Gastrocnemius medialis (tissue), 4 donors: ENCODE results near the gene MGAT5. TPM values are rescaled to one million over a fixed set of nuclear protein-coding genes. Genes with fewer than 3 reads are reported as not detected.

Experiments used
- ATAC-seq, 2 donors: fragments of 150-250 bp; one replicate each; pipeline ENCODE4 v1.9.1; 2016
- DNase-seq, 2 donors: peaks; one replicate each; pipeline ENCODE4 v3.0.0-alpha.2; 2019
- H3K27ac ChIP-seq, 4 donors: fragments of 200-600 bp; sonication (generic); 1 replicate in 1 of 4; 2 replicates in 3 of 4; pipeline ENCODE4 v1.5.1; 2016 to 2018; ENCODE audit warnings: mild to moderate bottlenecking in 2 of 4, moderate library complexity in 1 of 4
- H3K27me3 ChIP-seq, 3 donors: fragments of 200-600 bp; sonication (generic) in 2 of 3; 1 replicate in 1 of 3; 2 replicates in 2 of 3; pipeline versions ENCODE4 v1.5.1 to v1.6.0; 2016 to 2019; ENCODE audit warnings: mild to moderate bottlenecking in 1 of 3, moderate library complexity in 1 of 3
- H3K36me3 ChIP-seq, 2 donors: fragments of 200-600 bp; sonication (generic) in 1 of 2; one replicate each; pipeline ENCODE4 v1.5.1; 2017 to 2018
- H3K4me1 ChIP-seq, 2 donors: fragments of 200-600 bp; sonication (generic) in 1 of 2; one replicate each; pipeline ENCODE4 v1.5.1; 2016 to 2017; ENCODE audit warnings: mild to moderate bottlenecking in 2 of 2
- H3K4me3 ChIP-seq, 4 donors: fragments of 200-600 bp; sonication (generic) in 3 of 4; 1 replicate in 1 of 4; 2 replicates in 3 of 4; pipeline ENCODE4 v1.5.1; 2016 to 2019; ENCODE audit warnings: mild to moderate bottlenecking in 2 of 4
- H3K9me3 ChIP-seq, 3 donors: fragments of 200-600 bp; sonication (generic) in 2 of 3; 1 replicate in 1 of 3; 2 replicates in 2 of 3; pipeline ENCODE4 v1.5.1; 2016 to 2019
- POLR2A ChIP-seq, 2 donors: fragments of 450-650 bp; IDR thresholded peaks; one replicate each; pipeline ENCODE4 v1.6.1; 2017; ENCODE audit warnings: antibody characterized with exemption in 2 of 2, mild to moderate bottlenecking in 2 of 2, moderate library complexity in 2 of 2
- in situ Hi-C, 4 donors: fragments of 200-750 bp; cut with MboI; loops; one replicate each; pipeline versions ENCODE4 v1.15.0 to v1.8.0; 2017; ENCODE audit warnings: low sequenced_read_pairs in 4 of 4
- intact Hi-C: fragments of 100-400 bp; cut with DNase I; formaldehyde crosslinking; loops from one replicate; pipeline ENCODE4 v1.15.1; 2023; ENCODE audit warnings: low total_unique reads
- total RNA-seq, 4 donors: library from RNA; depleted of rRNA; stranded (reverse); fragments of >200 nt; gene quantifications; one replicate each; pipeline versions ENCODE4 v1.1.0 to v1.2.3, GENCODE V29; 2016
- TF ChIP-seq, protein P1 (sequence below), 5 experiments: fragments of 450-650 bp in 3 of 5; fragments of 200-600 bp in 2 of 5; sonication (generic) in 2 of 5; IDR thresholded peaks in 4 of 5; conservative IDR thresholded peaks in 1 of 5; 1 replicate in 4 of 5; 2 replicates in 1 of 5; pipeline ENCODE4 v1.5.1; 2016 to 2019; ENCODE audit warnings: antibody characterized with exemption in 5 of 5, mild to moderate bottlenecking in 3 of 5, moderate library complexity in 3 of 5

MGAT5 gene
- total RNA-seq, 4 donors from 2014 or later: 3.0 to 4.9 (median 3.3) TPM

- no peaks in the 10 kb centered on the region for H3K36me3 ChIP-seq
- no peak for TF ChIP-seq POLR2A (IDR thresholded peaks at IDR 0.05)
- TF ChIP-seq, protein P1, sequence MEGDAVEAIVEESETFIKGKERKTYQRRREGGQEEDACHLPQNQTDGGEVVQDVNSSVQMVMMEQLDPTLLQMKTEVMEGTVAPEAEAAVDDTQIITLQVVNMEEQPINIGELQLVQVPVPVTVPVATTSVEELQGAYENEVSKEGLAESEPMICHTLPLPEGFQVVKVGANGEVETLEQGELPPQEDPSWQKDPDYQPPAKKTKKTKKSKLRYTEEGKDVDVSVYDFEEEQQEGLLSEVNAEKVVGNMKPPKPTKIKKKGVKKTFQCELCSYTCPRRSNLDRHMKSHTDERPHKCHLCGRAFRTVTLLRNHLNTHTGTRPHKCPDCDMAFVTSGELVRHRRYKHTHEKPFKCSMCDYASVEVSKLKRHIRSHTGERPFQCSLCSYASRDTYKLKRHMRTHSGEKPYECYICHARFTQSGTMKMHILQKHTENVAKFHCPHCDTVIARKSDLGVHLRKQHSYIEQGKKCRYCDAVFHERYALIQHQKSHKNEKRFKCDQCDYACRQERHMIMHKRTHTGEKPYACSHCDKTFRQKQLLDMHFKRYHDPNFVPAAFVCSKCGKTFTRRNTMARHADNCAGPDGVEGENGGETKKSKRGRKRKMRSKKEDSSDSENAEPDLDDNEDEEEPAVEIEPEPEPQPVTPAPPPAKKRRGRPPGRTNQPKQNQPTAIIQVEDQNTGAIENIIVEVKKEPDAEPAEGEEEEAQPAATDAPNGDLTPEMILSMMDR (IDR thresholded peaks at IDR 0.05 in 4 of 5, conservative IDR thresholded peaks at IDR 0.05 in 1 of 5): no peak
- no peak overlapping the region for H3K4me3 ChIP-seq
- no peaks in the 10 kb centered on the region for H3K9me3 ChIP-seq
- no peaks in the 10 kb centered on the region for H3K27me3 ChIP-seq
- DNase-seq: no peak
- in situ Hi-C loops (no loop called here), intact Hi-C loops (no loop called here)
- H3K4me1 ChIP-seq: peaks cover 43 to 48% of the 10 kb centered on the region in 2 donors
- ATAC-seq: no peak
- H3K27ac ChIP-seq: no peak overlapping the region
Measured at GRCh38 chr2:134365356-134365755, 111.5 kb downstream of the MGAT5 start.

DNA sequence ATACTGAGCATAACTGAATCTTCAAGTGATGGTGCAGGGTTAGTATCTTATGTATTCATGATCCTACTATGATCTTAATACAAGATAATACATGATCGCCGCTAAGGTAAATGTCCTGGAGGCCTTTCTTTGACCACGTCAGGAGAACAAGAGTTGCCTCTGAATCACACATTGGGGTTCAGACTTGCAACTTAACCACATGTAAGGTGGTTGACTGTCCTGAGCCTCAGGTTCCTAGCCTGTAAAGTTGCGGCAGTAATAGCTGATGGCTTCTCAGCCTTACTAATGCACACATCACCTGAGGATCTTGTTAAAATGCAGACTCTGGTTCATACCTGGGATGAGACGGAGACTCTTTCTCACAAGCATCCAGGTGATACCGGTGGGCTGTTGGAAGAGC lies 112.5 kb downstream of the MGAT5 start:
- intact Hi-C loops: no loop called here
- DNase-seq: no peak
- Histone ChIP-seq H3K27me3 (no peaks in the 10 kb centered on the region), H3K27ac (no peak overlapping the region), H3K4me3 (no peak overlapping the region), H3K9me3 (no peaks in the 10 kb centered on the region), H3K36me3 (no peaks in the 10 kb centered on the region), H3K4me1 (peaks cover 34 to 38% of the 10 kb centered on the region in 2 donors)
- TF ChIP-seq, protein P1 (IDR thresholded peaks at IDR 0.05 in 4 of 5, conservative IDR thresholded peaks at IDR 0.05 in 1 of 5): no peak
- TF ChIP-seq POLR2A (IDR thresholded peaks at IDR 0.05): no peak
- in situ Hi-C loops: no loop called here
- ATAC-seq: no peak

DNA sequence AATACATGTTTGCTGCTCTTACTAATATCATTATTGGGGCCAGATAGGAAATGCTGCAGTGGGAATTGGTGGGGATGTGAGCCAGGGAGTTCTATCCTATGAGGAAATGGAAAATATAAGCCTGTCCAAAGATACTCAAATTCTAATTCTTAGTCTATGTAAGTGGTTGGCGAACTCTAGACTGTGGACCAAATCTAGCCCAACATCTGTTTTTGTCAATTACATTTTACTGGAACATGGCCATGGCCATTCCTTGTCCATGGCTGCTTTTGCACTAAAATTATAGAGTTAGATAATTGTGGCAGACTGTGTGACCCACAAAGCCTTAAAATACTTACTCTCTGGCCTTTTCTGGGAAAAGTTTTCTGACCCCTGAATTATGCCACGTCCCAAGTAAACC lies 113.3 kb downstream of the MGAT5 start:
- intact Hi-C loops: no loop called here
- Histone ChIP-seq H3K4me3 (no peak overlapping the region), H3K4me1 (peaks cover 26 to 31% of the 10 kb centered on the region in 2 donors), H3K36me3 (no peaks in the 10 kb centered on the region), H3K27ac (peak overlapping the region in 1 of 4 donors; percentile 14), H3K27me3 (no peaks in the 10 kb centered on the region), H3K9me3 (no peaks in the 10 kb centered on the region)
- in situ Hi-C loops: no loop called here
- TF ChIP-seq, protein P1 (IDR thresholded peaks at IDR 0.05 in 4 of 5, conservative IDR thresholded peaks at IDR 0.05 in 1 of 5): no peak
- TF ChIP-seq POLR2A (IDR thresholded peaks at IDR 0.05): no peak
- ATAC-seq: peak in 1 of 2 donors; percentile 21
- DNase-seq: no peak

DNA sequence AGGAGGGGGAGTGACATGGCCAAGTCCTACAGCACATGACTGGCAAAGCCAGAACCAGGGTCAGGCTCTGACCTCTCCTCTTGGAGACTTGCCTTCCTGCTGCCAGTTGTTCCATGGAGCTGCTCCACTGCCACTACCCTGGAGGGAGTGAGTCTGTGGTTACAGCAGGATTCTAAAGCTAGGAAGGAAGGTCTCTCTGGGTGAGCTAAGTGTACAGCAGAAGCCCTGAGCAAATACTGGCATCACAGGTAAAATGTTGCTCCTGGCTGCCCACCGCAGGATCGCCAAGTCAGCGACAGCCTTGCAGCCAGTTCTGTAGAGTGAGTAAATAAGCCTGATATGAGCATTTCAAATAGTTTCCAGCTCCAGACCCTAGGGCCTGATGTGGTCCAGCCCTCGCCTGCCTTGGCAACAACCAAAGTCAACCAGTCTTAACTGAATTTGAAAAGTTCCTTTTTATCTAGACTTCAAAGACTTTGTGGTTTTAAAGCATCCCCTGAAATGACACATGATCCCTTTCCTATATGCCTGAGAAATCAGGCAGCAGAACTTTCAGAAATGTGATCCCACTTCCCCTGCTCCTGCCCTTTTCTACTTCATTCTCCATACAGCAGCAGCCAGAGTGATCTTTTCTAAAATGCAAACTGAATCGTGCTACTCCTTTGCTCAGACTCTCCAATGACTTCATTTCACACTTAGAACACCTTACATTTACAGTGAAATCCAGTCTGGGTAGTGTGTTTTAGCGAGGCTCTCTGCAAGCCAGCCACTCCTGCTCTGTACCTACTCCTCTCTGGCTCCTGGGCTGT lies 114.3 kb downstream of the MGAT5 start:
- no peaks in the 10 kb centered on the region for H3K9me3 ChIP-seq
- TF ChIP-seq, protein P1 (IDR thresholded peaks at IDR 0.05 in 4 of 5, conservative IDR thresholded peaks at IDR 0.05 in 1 of 5): no peak
- DNase-seq: no peak
- no peaks in the 10 kb centered on the region for H3K36me3 ChIP-seq
- ATAC-seq: no peak
- intact Hi-C loops: no loop called here
- H3K4me1 ChIP-seq: peaks cover 25 to 31% of the 10 kb centered on the region in 2 donors
- H3K4me3 ChIP-seq: no peak overlapping the region
- peak overlapping the region in 1 of 4 donors; percentile 14 for H3K27ac ChIP-seq
- no peaks in the 10 kb centered on the region for H3K27me3 ChIP-seq
- in situ Hi-C loops: no loop called here
